ENCODE results near the gene CAB39. TPM values are rescaled to one million over a fixed set of nuclear protein-coding genes. Genes with fewer than 3 reads are reported as not detected.

The CAB39 gene
- total RNA-seq, 2 experiments from 2014 or later, result 175 to 178 TPM

- Mint-ChIP-seq H3K4me3 (no peak overlapping the region), H3K36me3 (ENCODE audit: low read depth) (peaks cover 67% of the 10 kb centered on the region), H3K9me3 (ENCODE audit: insufficient read depth) (no peaks in the 10 kb centered on the region), H3K27ac (no peak overlapping the region), H3K4me1 (ENCODE audit: low read depth) (peaks cover 77% of the 10 kb centered on the region), H3K27me3 (ENCODE audit: low read depth) (no peaks in the 10 kb centered on the region)
- DNase-seq (no peak), ATAC-seq (no peak)
- POLR2A ChIA-PET, result no interaction called here
- CTCF ChIA-PET, result interaction anchor here (1.0 to 1.7 kb wide), 5 partner anchors 14 to 62 kb away, joined by 3 to 4 read pairs (median 3); no protein-coding TSS in a partner anchor
Measured at GRCh38 chr2:230735884-230736283, 23.2 kb downstream of the CAB39 start.

- CTCF ChIA-PET, result interaction anchor here (1.0 to 1.9 kb wide), 5 partner anchors 10 to 26 kb away, joined by 3 to 8 read pairs (median 3); no protein-coding TSS in a partner anchor
- H3K4me1 Mint-ChIP-seq (ENCODE audit: low read depth), result peaks cover 66% of the 10 kb centered on the region
- H3K36me3 Mint-ChIP-seq (ENCODE audit: low read depth), result peaks cover 66% of the 10 kb centered on the region
- H3K27ac Mint-ChIP-seq, result no peak overlapping the region
- ATAC-seq (no peak), DNase-seq (no peak)
- POLR2A ChIA-PET, result no interaction called here
- no peaks in the 10 kb centered on the region for H3K27me3 Mint-ChIP-seq (ENCODE audit: low read depth)
- H3K4me3 Mint-ChIP-seq, result no peak overlapping the region
- no peaks in the 10 kb centered on the region for H3K9me3 Mint-ChIP-seq (ENCODE audit: insufficient read depth)
Measured at GRCh38 chr2:230737300-230737699, 24.7 kb downstream of the CAB39 start.

- H3K36me3 Mint-ChIP-seq (ENCODE audit: low read depth), result peaks cover 71% of the 10 kb centered on the region
- H3K9me3 Mint-ChIP-seq (ENCODE audit: insufficient read depth), result no peaks in the 10 kb centered on the region
- POLR2A ChIA-PET, result interaction anchor here (0.6 kb wide), 1 partner anchor 15 kb away, joined by 3 read pairs; no protein-coding TSS in a partner anchor
- H3K4me3 Mint-ChIP-seq, result peak overlapping the region; percentile 12
- peak overlapping the region; percentile 72 for H3K27ac Mint-ChIP-seq
- CTCF ChIA-PET, result interaction anchor here (0.7 to 1.9 kb wide), 6 partner anchors 11 to 61 kb away, joined by 3 to 8 read pairs (median 3); no protein-coding TSS in a partner anchor
- H3K4me1 Mint-ChIP-seq (ENCODE audit: low read depth), result peaks cover 62% of the 10 kb centered on the region
- ATAC-seq (no peak), DNase-seq (no peak)
- H3K27me3 Mint-ChIP-seq (ENCODE audit: low read depth), result no peaks in the 10 kb centered on the region
Measured at GRCh38 chr2:230737791-230738226, 25.2 kb downstream of the CAB39 start.

- Mint-ChIP-seq H3K4me1 (ENCODE audit: low read depth) (peaks cover 60% of the 10 kb centered on the region), H3K4me3 (no peak overlapping the region), H3K27me3 (ENCODE audit: low read depth) (no peaks in the 10 kb centered on the region), H3K36me3 (ENCODE audit: low read depth) (peaks cover 72% of the 10 kb centered on the region), H3K9me3 (ENCODE audit: insufficient read depth) (no peaks in the 10 kb centered on the region), H3K27ac (peak overlapping the region; percentile 72)
- ATAC-seq (peak; percentile 72), DNase-seq (no peak)
- ChIA-PET POLR2A (interaction anchor here (0.6 kb wide), 1 partner anchor 16 kb away, joined by 3 read pairs; no protein-coding TSS in a partner anchor), CTCF (interaction anchor here (0.7 to 1.9 kb wide), 4 partner anchors 24 to 60 kb away, joined by 3 to 8 read pairs (median 4); no protein-coding TSS in a partner anchor)
Measured at GRCh38 chr2:230738391-230738811, 25.8 kb downstream of the CAB39 start.

GRCh38 chr2:230738924-230739323 lies 26.3 kb downstream of the CAB39 start:
- ATAC-seq, result no peak
- CTCF ChIA-PET, result interaction anchor here (1.6 kb wide), 2 partner anchors 25 to 60 kb away, joined by 4 to 6 read pairs; no protein-coding TSS in a partner anchor

GRCh38 chr2:230739961-230740360 lies 27.3 kb downstream of the CAB39 start:
- H3K9me3 Mint-ChIP-seq (ENCODE audit: insufficient read depth), result no peaks in the 10 kb centered on the region
- H3K27ac Mint-ChIP-seq, result no peak overlapping the region
- peaks cover 71% of the 10 kb centered on the region for H3K36me3 Mint-ChIP-seq (ENCODE audit: low read depth)
- H3K27me3 Mint-ChIP-seq (ENCODE audit: low read depth), result no peaks in the 10 kb centered on the region
- ATAC-seq (no peak), DNase-seq (no peak)
- ChIA-PET CTCF (interaction anchor here (1.6 kb wide), 2 partner anchors 26 to 59 kb away, joined by 4 to 6 read pairs; no protein-coding TSS in a partner anchor), POLR2A (no interaction called here)
- no peak overlapping the region for H3K4me3 Mint-ChIP-seq
- H3K4me1 Mint-ChIP-seq (ENCODE audit: low read depth), result peaks cover 47% of the 10 kb centered on the region

More at GRCh38 chr2:230738924-230739323, 26.3 kb downstream of the CAB39 start:
- Mint-ChIP-seq H3K36me3 (ENCODE audit: low read depth) (peaks cover 72% of the 10 kb centered on the region), H3K4me1 (ENCODE audit: low read depth) (peaks cover 54% of the 10 kb centered on the region), H3K27ac (no peak overlapping the region), H3K4me3 (no peak overlapping the region), H3K9me3 (ENCODE audit: insufficient read depth) (no peaks in the 10 kb centered on the region), H3K27me3 (ENCODE audit: low read depth) (no peaks in the 10 kb centered on the region)
- DNase-seq, result no peak
- POLR2A ChIA-PET, result no interaction called here

- peak overlapping the region; percentile 40 for H3K27ac Mint-ChIP-seq
- no peak overlapping the region for H3K4me3 Mint-ChIP-seq
- ATAC-seq (no peak), DNase-seq (no peak)
- H3K4me1 Mint-ChIP-seq (ENCODE audit: low read depth), result peaks cover 39% of the 10 kb centered on the region
- H3K9me3 Mint-ChIP-seq (ENCODE audit: insufficient read depth), result no peaks in the 10 kb centered on the region
- H3K36me3 Mint-ChIP-seq (ENCODE audit: low read depth), result peaks cover 76% of the 10 kb centered on the region
- ChIA-PET CTCF (interaction anchor here (0.7 to 1.2 kb wide), 3 partner anchors 11 to 56 kb away, joined by 3 read pairs; no protein-coding TSS in a partner anchor), POLR2A (no interaction called here)
- no peaks in the 10 kb centered on the region for H3K27me3 Mint-ChIP-seq (ENCODE audit: low read depth)
Measured at GRCh38 chr2:230742781-230743180, 30.1 kb downstream of the CAB39 start.

- H3K27me3 Mint-ChIP-seq (ENCODE audit: low read depth), result no peaks in the 10 kb centered on the region
- no peak for ATAC-seq
- CTCF ChIA-PET, result interaction anchor here (2.8 kb wide), 1 partner anchor 16 kb away, joined by 10 read pairs; no protein-coding TSS in a partner anchor
- peaks cover 64% of the 10 kb centered on the region for H3K36me3 Mint-ChIP-seq (ENCODE audit: low read depth)
- H3K9me3 Mint-ChIP-seq (ENCODE audit: insufficient read depth), result no peaks in the 10 kb centered on the region
- no peak overlapping the region for H3K4me3 Mint-ChIP-seq
- DNase-seq, result no peak
- H3K27ac Mint-ChIP-seq, result no peak overlapping the region
- H3K4me1 Mint-ChIP-seq (ENCODE audit: low read depth), result peaks cover 37% of the 10 kb centered on the region
- POLR2A ChIA-PET, result interaction anchor here (1.2 kb wide), 1 partner anchor 86 kb away, joined by 4 read pairs; no protein-coding TSS in a partner anchor
Measured at GRCh38 chr2:230746213-230746612, 33.6 kb downstream of the CAB39 start.

GRCh38 chr2:230748087-230748486 lies 35.4 kb downstream of the CAB39 start:
- no peak for DNase-seq
- Mint-ChIP-seq H3K4me3 (no peak overlapping the region), H3K4me1 (ENCODE audit: low read depth) (peaks cover 51% of the 10 kb centered on the region), H3K27ac (no peak overlapping the region), H3K27me3 (ENCODE audit: low read depth) (no peaks in the 10 kb centered on the region), H3K36me3 (ENCODE audit: low read depth) (peaks cover 71% of the 10 kb centered on the region), H3K9me3 (ENCODE audit: insufficient read depth) (no peaks in the 10 kb centered on the region)
- no peak for ATAC-seq
- ChIA-PET CTCF (interaction anchor here (1.1 to 1.2 kb wide), 2 partner anchors 11 to 51 kb away, joined by 3 read pairs; no protein-coding TSS in a partner anchor), POLR2A (no interaction called here)

GRCh38 chr2:230749111-230749510 lies 36.5 kb downstream of the CAB39 start:
- CTCF ChIA-PET, result interaction anchor here (1.1 to 1.2 kb wide), 2 partner anchors 12 to 50 kb away, joined by 3 read pairs; no protein-coding TSS in a partner anchor
- Mint-ChIP-seq H3K27me3 (ENCODE audit: low read depth) (no peaks in the 10 kb centered on the region), H3K36me3 (ENCODE audit: low read depth) (peaks cover 69% of the 10 kb centered on the region), H3K4me3 (no peak overlapping the region), H3K4me1 (ENCODE audit: low read depth) (peaks cover 56% of the 10 kb centered on the region), H3K27ac (no peak overlapping the region), H3K9me3 (ENCODE audit: insufficient read depth) (no peaks in the 10 kb centered on the region)
- POLR2A ChIA-PET, result no interaction called here
- ATAC-seq, result no peak
- no peak for DNase-seq

GRCh38 chr2:230751062-230751461 lies 38.4 kb downstream of the CAB39 start:
- peaks cover 69% of the 10 kb centered on the region for H3K4me1 Mint-ChIP-seq (ENCODE audit: low read depth)
- CTCF ChIA-PET, result no interaction called here

GRCh38 chr2:230754200-230754599 lies 41.6 kb downstream of the CAB39 start:
- H3K4me3 Mint-ChIP-seq, result no peak overlapping the region
- DNase-seq (no peak), ATAC-seq (no peak)
- H3K4me1 Mint-ChIP-seq (ENCODE audit: low read depth), result peaks cover 83% of the 10 kb centered on the region
- H3K27ac Mint-ChIP-seq, result no peak overlapping the region
- H3K27me3 Mint-ChIP-seq (ENCODE audit: low read depth), result no peaks in the 10 kb centered on the region
- ChIA-PET CTCF (no interaction called here), POLR2A (interaction anchor here (0.6 kb wide), 1 partner anchor 13 kb away, joined by 3 read pairs; no protein-coding TSS in a partner anchor)
- H3K36me3 Mint-ChIP-seq (ENCODE audit: low read depth), result peaks cover 73% of the 10 kb centered on the region
- no peaks in the 10 kb centered on the region for H3K9me3 Mint-ChIP-seq (ENCODE audit: insufficient read depth)

More at GRCh38 chr2:230751062-230751461, 38.4 kb downstream of the CAB39 start:
- no peaks in the 10 kb centered on the region for H3K27me3 Mint-ChIP-seq (ENCODE audit: low read depth)
- ATAC-seq (peak; percentile 39), DNase-seq (no peak)
- peaks cover 71% of the 10 kb centered on the region for H3K36me3 Mint-ChIP-seq (ENCODE audit: low read depth)
- POLR2A ChIA-PET, result interaction anchor here (1.2 kb wide), 1 partner anchor 37 kb away, joined by 3 read pairs; no protein-coding TSS in a partner anchor
- no peaks in the 10 kb centered on the region for H3K9me3 Mint-ChIP-seq (ENCODE audit: insufficient read depth)
- H3K27ac Mint-ChIP-seq, result peak overlapping the region; percentile 0
- H3K4me3 Mint-ChIP-seq, result no peak overlapping the region
